ENCODE results near the gene DVL2. TPM values are rescaled to one million over a fixed set of nuclear protein-coding genes. Genes with fewer than 3 reads are reported as not detected.

The DVL2 gene
- total and polyA plus RNA-seq, 2 of the 13 experiments (the other 11 are each of a cell fraction or from before 2014, with no cell fraction given) = 5.7 to 38.2 TPM

GRCh38 chr17:7234083-7234951 is at the start of gene DVL2 (continued):
- TF ChIP-seq, protein P1, sequence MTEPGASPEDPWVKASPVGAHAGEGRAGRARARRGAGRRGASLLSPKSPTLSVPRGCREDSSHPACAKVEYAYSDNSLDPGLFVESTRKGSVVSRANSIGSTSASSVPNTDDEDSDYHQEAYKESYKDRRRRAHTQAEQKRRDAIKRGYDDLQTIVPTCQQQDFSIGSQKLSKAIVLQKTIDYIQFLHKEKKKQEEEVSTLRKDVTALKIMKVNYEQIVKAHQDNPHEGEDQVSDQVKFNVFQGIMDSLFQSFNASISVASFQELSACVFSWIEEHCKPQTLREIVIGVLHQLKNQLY (CRISPR knock-in tag; IDR thresholded peaks at IDR 0.05) = peak; percentile 93; the same call in 1 of the 2 replicates
- TF ChIP-seq ELF4 (CRISPR knock-in tag; IDR thresholded peaks at IDR 0.05; ENCODE audit: borderline replicate concordance) (no peak; the same call in 1 of the 2 replicates), ZNF264 (CRISPR knock-in tag; IDR thresholded peaks at IDR 0.05) (no peak; the same call in 1 of the 2 replicates), KLF11 (CRISPR knock-in tag; IDR thresholded peaks at IDR 0.05) (peak; percentile 83), SALL1 (CRISPR knock-in tag; IDR thresholded peaks at IDR 0.05) (peak; percentile 67; the same call in 1 of the 2 replicates), E2F5 (CRISPR knock-in tag; conservative IDR thresholded peaks at IDR 0.05) (0 out of 2 replicates have a peak, but pooled peaks have one; percentile 38), ZNF572 (CRISPR knock-in tag; IDR thresholded peaks at IDR 0.05) (no peak), ZNF878 (CRISPR knock-in tag; IDR thresholded peaks at IDR 0.05) (no peak; the same call in 1 of the 2 replicates), JDP2 (CRISPR knock-in tag; IDR thresholded peaks at IDR 0.05; ENCODE audit: borderline replicate concordance) (no peak; the same call in 1 of the 2 replicates), ZNF12 (CRISPR knock-in tag; IDR thresholded peaks at IDR 0.05) (no peak; the same call in 1 of the 2 replicates), CCDC6 (CRISPR knock-in tag; IDR thresholded peaks at IDR 0.05) (peak; percentile 80; the same call in 1 of the 2 replicates), ZNF891 (CRISPR knock-in tag; IDR thresholded peaks at IDR 0.05) (peak; percentile 58; the same call in 1 of the 2 replicates), TP53 (CRISPR knock-in tag; conservative IDR thresholded peaks at IDR 0.05) (peak; percentile 83), ZNF792 (CRISPR knock-in tag; IDR thresholded peaks at IDR 0.05) (peak; percentile 90)
- TF ChIP-seq, protein P2, sequence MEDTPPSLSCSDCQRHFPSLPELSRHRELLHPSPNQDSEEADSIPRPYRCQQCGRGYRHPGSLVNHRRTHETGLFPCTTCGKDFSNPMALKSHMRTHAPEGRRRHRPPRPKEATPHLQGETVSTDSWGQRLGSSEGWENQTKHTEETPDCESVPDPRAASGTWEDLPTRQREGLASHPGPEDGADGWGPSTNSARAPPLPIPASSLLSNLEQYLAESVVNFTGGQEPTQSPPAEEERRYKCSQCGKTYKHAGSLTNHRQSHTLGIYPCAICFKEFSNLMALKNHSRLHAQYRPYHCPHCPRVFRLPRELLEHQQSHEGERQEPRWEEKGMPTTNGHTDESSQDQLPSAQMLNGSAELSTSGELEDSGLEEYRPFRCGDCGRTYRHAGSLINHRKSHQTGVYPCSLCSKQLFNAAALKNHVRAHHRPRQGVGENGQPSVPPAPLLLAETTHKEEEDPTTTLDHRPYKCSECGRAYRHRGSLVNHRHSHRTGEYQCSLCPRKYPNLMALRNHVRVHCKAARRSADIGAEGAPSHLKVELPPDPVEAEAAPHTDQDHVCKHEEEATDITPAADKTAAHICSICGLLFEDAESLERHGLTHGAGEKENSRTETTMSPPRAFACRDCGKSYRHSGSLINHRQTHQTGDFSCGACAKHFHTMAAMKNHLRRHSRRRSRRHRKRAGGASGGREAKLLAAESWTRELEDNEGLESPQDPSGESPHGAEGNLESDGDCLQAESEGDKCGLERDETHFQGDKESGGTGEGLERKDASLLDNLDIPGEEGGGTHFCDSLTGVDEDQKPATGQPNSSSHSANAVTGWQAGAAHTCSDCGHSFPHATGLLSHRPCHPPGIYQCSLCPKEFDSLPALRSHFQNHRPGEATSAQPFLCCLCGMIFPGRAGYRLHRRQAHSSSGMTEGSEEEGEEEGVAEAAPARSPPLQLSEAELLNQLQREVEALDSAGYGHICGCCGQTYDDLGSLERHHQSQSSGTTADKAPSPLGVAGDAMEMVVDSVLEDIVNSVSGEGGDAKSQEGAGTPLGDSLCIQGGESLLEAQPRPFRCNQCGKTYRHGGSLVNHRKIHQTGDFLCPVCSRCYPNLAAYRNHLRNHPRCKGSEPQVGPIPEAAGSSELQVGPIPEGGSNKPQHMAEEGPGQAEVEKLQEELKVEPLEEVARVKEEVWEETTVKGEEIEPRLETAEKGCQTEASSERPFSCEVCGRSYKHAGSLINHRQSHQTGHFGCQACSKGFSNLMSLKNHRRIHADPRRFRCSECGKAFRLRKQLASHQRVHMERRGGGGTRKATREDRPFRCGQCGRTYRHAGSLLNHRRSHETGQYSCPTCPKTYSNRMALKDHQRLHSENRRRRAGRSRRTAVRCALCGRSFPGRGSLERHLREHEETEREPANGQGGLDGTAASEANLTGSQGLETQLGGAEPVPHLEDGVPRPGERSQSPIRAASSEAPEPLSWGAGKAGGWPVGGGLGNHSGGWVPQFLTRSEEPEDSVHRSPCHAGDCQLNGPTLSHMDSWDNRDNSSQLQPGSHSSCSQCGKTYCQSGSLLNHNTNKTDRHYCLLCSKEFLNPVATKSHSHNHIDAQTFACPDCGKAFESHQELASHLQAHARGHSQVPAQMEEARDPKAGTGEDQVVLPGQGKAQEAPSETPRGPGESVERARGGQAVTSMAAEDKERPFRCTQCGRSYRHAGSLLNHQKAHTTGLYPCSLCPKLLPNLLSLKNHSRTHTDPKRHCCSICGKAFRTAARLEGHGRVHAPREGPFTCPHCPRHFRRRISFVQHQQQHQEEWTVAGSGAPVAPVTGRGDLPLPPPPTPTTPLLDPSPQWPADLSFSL (CRISPR knock-in tag; IDR thresholded peaks at IDR 0.05) = no peak
- TF ChIP-seq, protein P3, sequence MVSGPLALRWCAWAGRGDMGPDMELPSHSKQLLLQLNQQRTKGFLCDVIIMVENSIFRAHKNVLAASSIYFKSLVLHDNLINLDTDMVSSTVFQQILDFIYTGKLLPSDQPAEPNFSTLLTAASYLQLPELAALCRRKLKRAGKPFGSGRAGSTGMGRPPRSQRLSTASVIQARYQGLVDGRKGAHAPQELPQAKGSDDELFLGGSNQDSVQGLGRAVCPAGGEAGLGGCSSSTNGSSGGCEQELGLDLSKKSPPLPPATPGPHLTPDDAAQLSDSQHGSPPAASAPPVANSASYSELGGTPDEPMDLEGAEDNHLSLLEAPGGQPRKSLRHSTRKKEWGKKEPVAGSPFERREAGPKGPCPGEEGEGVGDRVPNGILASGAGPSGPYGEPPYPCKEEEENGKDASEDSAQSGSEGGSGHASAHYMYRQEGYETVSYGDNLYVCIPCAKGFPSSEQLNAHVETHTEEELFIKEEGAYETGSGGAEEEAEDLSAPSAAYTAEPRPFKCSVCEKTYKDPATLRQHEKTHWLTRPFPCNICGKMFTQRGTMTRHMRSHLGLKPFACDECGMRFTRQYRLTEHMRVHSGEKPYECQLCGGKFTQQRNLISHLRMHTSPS (CRISPR knock-in tag; IDR thresholded peaks at IDR 0.05; ENCODE audit: low read depth) = no peak
- TF ChIP-seq, protein P4, sequence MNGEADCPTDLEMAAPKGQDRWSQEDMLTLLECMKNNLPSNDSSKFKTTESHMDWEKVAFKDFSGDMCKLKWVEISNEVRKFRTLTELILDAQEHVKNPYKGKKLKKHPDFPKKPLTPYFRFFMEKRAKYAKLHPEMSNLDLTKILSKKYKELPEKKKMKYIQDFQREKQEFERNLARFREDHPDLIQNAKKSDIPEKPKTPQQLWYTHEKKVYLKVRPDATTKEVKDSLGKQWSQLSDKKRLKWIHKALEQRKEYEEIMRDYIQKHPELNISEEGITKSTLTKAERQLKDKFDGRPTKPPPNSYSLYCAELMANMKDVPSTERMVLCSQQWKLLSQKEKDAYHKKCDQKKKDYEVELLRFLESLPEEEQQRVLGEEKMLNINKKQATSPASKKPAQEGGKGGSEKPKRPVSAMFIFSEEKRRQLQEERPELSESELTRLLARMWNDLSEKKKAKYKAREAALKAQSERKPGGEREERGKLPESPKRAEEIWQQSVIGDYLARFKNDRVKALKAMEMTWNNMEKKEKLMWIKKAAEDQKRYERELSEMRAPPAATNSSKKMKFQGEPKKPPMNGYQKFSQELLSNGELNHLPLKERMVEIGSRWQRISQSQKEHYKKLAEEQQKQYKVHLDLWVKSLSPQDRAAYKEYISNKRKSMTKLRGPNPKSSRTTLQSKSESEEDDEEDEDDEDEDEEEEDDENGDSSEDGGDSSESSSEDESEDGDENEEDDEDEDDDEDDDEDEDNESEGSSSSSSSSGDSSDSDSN (CRISPR knock-in tag; IDR thresholded peaks at IDR 0.05) = peak; percentile 20; the same call in 1 of the 2 replicates

Data from HepG2 (cell line).